Fibroblast of the aortic adventitia (primary cell): Measurements from ENCODE around the gene NDUFB2. TPM values are rescaled to one million over a fixed set of nuclear protein-coding genes. Genes with fewer than 3 reads are reported as not detected.
"Not testable (repeated sequence)": the region's sequence is repeated elsewhere in the genome, so short reads cannot be mapped to it uniquely, and the experiment has no call there.

Experiments
- DNase-seq: peaks from one replicate; pipeline ENCODE4 v3.0.0-alpha.2; 2010; ENCODE audit warnings: low read depth
- H3K4me3 ChIP-seq: 2 replicates; pipeline ENCODE4 v1.5.1; 2011; ENCODE audit warnings: low read depth, mild to moderate bottlenecking, control low read depth, low read length, moderate library complexity
- total RNA-seq: library from RNA; depleted of rRNA; stranded (reverse); fragments of >200 nt; gene quantifications from 2 replicates; pipeline ENCODE4 v1.2.3, GENCODE V29; 2012; ENCODE audit warnings: low replicate concordance
- TF ChIP-seq, protein P1 (sequence below): IDR thresholded peaks from 2 replicates; pipeline ENCODE4 v1.5.1; 2011; ENCODE audit warnings: mild to moderate bottlenecking, low read length, control low read depth, inconsistent platforms; ENCODE audit not compliant: insufficient read depth

The NDUFB2 gene
- total RNA-seq, 1 donor = 161 TPM

DNA sequence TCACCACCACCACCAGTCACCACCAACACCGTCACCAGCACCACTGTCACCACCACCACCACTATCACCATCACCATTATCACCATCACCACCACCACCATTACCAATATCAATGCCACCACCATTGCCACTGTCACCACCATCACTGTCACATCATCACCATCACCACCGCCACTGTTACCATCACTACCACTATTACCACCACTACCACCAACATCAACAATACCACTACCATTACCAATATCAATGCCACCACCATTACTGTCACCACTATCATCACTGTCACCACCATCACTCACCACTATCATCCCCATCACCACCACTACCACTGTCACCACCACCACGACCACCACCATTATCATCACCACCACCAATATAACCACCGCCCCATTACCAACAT is 41.8 kb upstream of the NDUFB2 start:
- no peak overlapping the region for H3K4me3 ChIP-seq
- TF ChIP-seq, protein P1, sequence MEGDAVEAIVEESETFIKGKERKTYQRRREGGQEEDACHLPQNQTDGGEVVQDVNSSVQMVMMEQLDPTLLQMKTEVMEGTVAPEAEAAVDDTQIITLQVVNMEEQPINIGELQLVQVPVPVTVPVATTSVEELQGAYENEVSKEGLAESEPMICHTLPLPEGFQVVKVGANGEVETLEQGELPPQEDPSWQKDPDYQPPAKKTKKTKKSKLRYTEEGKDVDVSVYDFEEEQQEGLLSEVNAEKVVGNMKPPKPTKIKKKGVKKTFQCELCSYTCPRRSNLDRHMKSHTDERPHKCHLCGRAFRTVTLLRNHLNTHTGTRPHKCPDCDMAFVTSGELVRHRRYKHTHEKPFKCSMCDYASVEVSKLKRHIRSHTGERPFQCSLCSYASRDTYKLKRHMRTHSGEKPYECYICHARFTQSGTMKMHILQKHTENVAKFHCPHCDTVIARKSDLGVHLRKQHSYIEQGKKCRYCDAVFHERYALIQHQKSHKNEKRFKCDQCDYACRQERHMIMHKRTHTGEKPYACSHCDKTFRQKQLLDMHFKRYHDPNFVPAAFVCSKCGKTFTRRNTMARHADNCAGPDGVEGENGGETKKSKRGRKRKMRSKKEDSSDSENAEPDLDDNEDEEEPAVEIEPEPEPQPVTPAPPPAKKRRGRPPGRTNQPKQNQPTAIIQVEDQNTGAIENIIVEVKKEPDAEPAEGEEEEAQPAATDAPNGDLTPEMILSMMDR = no peak
- no peak for DNase-seq

- no peak for DNase-seq
- no peak overlapping the region for H3K4me3 ChIP-seq
- TF ChIP-seq, protein P1 = no peak
These were observed 40.7 kb upstream of the NDUFB2 start for GRCh38 chr7:140655511-140656408.

DNA sequence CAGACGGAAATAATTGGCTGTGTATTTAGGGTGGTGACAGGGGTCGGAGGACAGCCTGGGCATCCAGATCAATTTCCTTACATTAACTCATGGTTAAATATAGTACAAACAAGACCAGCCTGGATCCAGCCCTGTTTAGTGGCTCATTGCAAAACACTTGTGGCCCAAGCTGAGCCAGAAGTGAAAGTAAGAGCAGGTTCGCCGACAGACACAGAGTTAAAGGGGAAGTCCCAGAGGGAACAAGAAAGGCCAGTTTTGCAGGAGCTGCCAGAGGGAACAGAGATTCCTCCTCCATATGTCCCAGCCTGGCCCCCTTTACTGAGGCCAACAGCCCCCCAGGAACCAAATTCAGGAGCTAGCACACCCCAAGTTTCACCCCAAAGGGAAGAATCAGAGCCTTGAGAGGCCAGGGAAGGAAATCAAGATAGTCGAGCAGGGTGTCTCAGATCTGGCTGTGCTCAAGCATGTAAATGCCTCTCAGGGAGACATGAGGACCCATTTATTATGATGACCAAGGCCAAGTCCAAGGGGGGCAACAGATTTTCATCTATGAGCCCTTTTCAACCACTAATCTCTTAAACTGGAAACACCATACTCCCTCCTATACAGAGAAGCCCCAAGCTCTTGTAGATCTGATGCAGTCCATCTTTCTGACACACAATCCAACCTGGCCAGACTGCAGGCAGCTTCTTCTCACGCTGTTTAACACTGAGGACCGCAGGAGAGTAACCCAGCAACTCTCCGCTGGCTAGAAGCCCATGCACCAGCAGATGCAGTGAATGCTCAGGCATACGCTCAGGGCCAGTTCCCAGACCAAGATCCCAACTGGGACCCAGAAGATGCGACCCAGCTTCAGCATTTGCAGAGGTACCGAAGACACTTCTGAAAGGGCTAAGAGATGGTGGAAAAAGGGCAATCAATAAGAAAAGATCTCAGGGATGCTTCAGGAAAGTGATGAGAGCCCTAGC is 39.7 kb upstream of the NDUFB2 start:
- peak; percentile 60 for DNase-seq
- H3K4me3 ChIP-seq = peak overlapping the region; percentile 33
- TF ChIP-seq, protein P1 = no peak

GRCh38 chr7:140657891-140658290 is 38.6 kb upstream of the NDUFB2 start:
- TF ChIP-seq, protein P1 = no peak
- DNase-seq = no peak
- no peak overlapping the region for H3K4me3 ChIP-seq

DNA sequence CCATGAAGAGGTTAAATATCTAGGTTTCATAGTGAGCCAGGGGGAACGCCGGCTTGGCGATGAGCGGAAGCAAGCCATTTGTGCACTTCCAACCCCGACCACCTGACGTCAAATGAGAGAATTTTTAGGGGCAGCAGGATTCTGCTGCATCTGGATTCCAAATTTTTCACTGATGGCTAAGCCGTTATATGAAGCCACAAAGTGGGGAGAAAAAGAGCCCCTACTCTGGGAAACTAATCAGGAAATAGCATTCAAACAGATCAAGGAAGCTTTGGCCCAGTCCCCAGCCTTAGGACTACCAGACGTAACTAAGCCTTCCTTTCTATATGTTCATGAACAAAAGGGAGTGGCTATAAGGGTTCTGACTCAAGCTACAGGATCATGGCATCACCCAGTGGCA is 36.7 kb upstream of the NDUFB2 start:
- H3K4me3 ChIP-seq = no peak overlapping the region
- TF ChIP-seq, protein P1 = no peak
- peak; percentile 34 for DNase-seq

DNA sequence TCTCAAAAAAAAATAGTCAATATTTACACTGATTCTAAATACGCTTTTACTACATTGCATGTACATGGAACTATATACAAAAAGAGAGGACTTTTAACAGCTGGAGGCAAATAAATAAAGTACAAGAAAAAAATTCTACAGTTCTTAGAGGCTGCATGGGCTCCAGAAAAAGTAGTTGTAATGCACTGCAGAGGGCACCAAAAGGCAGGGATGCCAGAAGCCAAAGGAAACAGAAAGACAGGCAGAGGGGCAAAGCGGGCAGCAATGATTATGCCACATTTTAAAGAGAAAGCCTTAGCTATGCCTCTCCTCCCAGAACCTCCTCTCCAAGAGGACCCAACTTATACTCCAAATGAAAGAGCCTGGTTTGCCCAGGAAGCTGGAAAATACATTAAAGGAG is 35.4 kb upstream of the NDUFB2 start:
- TF ChIP-seq, protein P1 = no peak
- DNase-seq = no peak
- H3K4me3 ChIP-seq = no peak overlapping the region

DNA sequence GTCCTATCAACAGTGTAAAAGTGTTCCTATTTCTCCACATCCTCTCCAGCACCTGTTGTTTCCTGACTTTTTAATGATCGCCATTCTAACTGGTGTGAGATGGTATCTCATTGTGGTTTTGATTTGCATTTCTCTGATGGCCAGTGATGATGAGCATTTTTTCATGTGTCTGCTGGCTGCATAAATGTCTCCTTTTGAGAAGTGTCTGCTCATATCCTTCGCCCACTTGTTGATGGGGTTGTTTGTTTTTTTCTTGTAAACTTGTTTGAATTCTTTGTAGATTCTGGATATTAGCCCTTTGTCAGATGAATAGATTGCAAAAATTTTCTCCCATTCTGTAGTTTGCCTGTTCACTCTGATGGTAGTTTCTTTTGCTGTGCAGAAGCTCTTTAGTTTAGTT is 33.6 kb upstream of the NDUFB2 start:
- H3K4me3 ChIP-seq, DNase-seq: not testable (repeated sequence)
